Right cardiac atrium (tissue), 5 donors: ENCODE measurements around the gene SIM2. TPM values are rescaled to one million over a fixed set of nuclear protein-coding genes. Genes with fewer than 3 reads are reported as not detected.

ENCODE experiments used
- ATAC-seq, 2 donors: fragments of 200-7000 bp; cut with Tn5 transposase; one replicate each; pipeline versions ENCODE4 v1.8.0 to v1.9.1; 2020; ENCODE audit warnings: moderate library complexity in 2 of 2, mild to moderate bottlenecking in 1 of 2
- DNase-seq, 3 donors: peaks; one replicate each; pipeline ENCODE4 v3.0.0-alpha.2; 2020
- H3K27ac ChIP-seq: one replicate; pipeline ENCODE4 v1.5.1; 2013; ENCODE audit warnings: mild to moderate bottlenecking, low read length, control low read depth, moderate library complexity
- H3K27me3 ChIP-seq: one replicate; pipeline ENCODE4 v1.6.1; 2013; ENCODE audit not compliant: control insufficient read depth, insufficient read depth
- H3K4me1 ChIP-seq: one replicate; pipeline ENCODE4 v1.6.1; 2013; ENCODE audit warnings: low read length; ENCODE audit not compliant: control insufficient read depth, insufficient read depth
- H3K4me3 ChIP-seq: one replicate; pipeline ENCODE4 v1.5.1; 2013; ENCODE audit warnings: low read length, control low read depth
- H3K9me3 ChIP-seq: one replicate; pipeline ENCODE4 v1.6.1; 2013; ENCODE audit warnings: low read length; ENCODE audit not compliant: control insufficient read depth
- WGBS: extraction: QIAGEN DNeasy Blood & Tissue Kit; methylation state at CpG from one replicate; pipeline ENCODE4 v1.1.7; 2013; 5-methylcytosine and 5-hydroxymethylcytosine counted together
- intact Hi-C, 4 donors: fragments of 100-400 bp; cut with DNase I; formaldehyde crosslinking; loops; one replicate each; pipeline versions ENCODE4 v1.11.0 to v1.14.0; 2022 to 2023
- polyA plus RNA-seq: library from polyadenylated mRNA; stranded (reverse); fragments of 200-250 nt; gene quantifications from one replicate; pipeline ENCODE4 v1.2.3, GENCODE V29; 2013
- total RNA-seq, 4 donors: library from RNA; stranded (reverse); fragmentation: NEBNext Ultra II Directional; extraction: Animal tissue kit (Norgen Biotek cat#: 25700); gene quantifications; one replicate each; pipeline ENCODE4 v1.2.1, GENCODE V29; 2021
- donor health status: healthy with polysubstance abuse.
- donor health status: DM: no; HTN: yes; CAD: no.
- donor health status: DM: no; HTN: no; CAD: no.
- donor health status: DM: no; HTN: yes; CAD: no; lungs with severe emphysema.
- donor health status: DM: yes; HTN: yes; CAD: no.

SIM2 gene
- total and polyA plus RNA-seq, 5 donors: not detected

- ATAC-seq: no peak
- H3K27me3 ChIP-seq: no peaks in the 10 kb centered on the region
- intact Hi-C loops: no loop called here
- H3K4me3 ChIP-seq: no peak overlapping the region
- H3K4me1 ChIP-seq: peaks cover 2% of the 10 kb centered on the region
- WGBS: 92% methylated on average over 2 of the region's 2 CpGs
- peaks cover 2% of the 10 kb centered on the region for H3K9me3 ChIP-seq
- DNase-seq: no peak
- no peak overlapping the region for H3K27ac ChIP-seq
Measured at GRCh38 chr21:36796070-36796469, 97.2 kb downstream of the SIM2 start.

- Histone ChIP-seq H3K9me3 (peaks cover 2% of the 10 kb centered on the region), H3K4me3 (no peak overlapping the region), H3K27me3 (no peaks in the 10 kb centered on the region), H3K27ac (no peak overlapping the region), H3K4me1 (peaks cover 2% of the 10 kb centered on the region)
- DNase-seq (no peak), ATAC-seq (no peak)
- intact Hi-C loops: no loop called here
Measured at GRCh38 chr21:36798491-36798890, 99.6 kb downstream of the SIM2 start.

Other genes with a start within 250 kb of the SIM2 start
- gene CLDN14, start 219.0 kb upstream of the SIM2 start, total RNA-seq: not detected
- gene CLDN14, start 219.0 kb upstream of the SIM2 start, polyA plus RNA-seq: not detected